HEK293 (cell line): ENCODE results near the gene HEPACAM2.

Experiments
- CTCF ChIA-PET: fragments of 350-600 bp; formaldehyde crosslinking; extraction: SDS; loops from one replicate; lab custom pipeline; 2021; ENCODE audit warnings: antibody characterized with exemption; lab: Yijun Ruan, JAX
- POLR2A ChIA-PET: fragments of 300-600 bp; formaldehyde crosslinking; extraction: SDS; loops from one replicate; lab custom pipeline; 2020; ENCODE audit warnings: antibody characterized with exemption, inconsistent platforms; lab: Yijun Ruan, JAX
- H3K27ac ChIP-seq: fragments of 200-500 bp; sonication (Bioruptor generic); 2 replicates; pipeline ENCODE4 v1.5.1; 2014; ENCODE audit warnings: low read depth, low read length, control low read depth, inconsistent platforms; ENCODE audit errors: extremely low read depth
- H3K36me3 ChIP-seq, 2 experiments: fragments of 200-500 bp in 1 of 2; sonication (Bioruptor generic) in 1 of 2; 1 replicate in 1 of 2; 2 replicates in 1 of 2; pipeline ENCODE4 v1.5.1; 2014 to 2017; ENCODE audit warnings: inconsistent platforms in 2 of 2, low read length in 2 of 2; ENCODE audit not compliant: control insufficient read depth in 2 of 2, insufficient read depth in 1 of 2
- H3K4me1 ChIP-seq: fragments of 200-500 bp; sonication (Bioruptor generic); 2 replicates; pipeline ENCODE4 v1.5.1; 2014; ENCODE audit warnings: mild to moderate bottlenecking, low read length, inconsistent platforms; ENCODE audit not compliant: control insufficient read depth, insufficient read depth
- H3K4me3 ChIP-seq: 2 replicates; pipeline ENCODE4 v1.5.1; 2011; ENCODE audit warnings: low read depth, mild to moderate bottlenecking, control low read depth, low read length, moderate library complexity
- H3K9me3 ChIP-seq: fragments of 200-500 bp; sonication (Bioruptor generic); 2 replicates; pipeline ENCODE4 v1.5.1; 2014; ENCODE audit warnings: low read depth, low read length, inconsistent platforms; ENCODE audit not compliant: control insufficient read depth, insufficient read depth
- GLI2 ChIP-seq: fragments of 450-650 bp; formaldehyde crosslinking; IDR thresholded peaks from 2 replicates; pipeline ENCODE4; 2017; ENCODE audit warnings: missing biosample characterization, missing genetic modification characterization, low read depth, borderline replicate concordance
- KLF9 ChIP-seq: fragments of 450-650 bp; formaldehyde crosslinking; IDR thresholded peaks from 2 replicates; pipeline ENCODE4 v1.5.1; 2016; ENCODE audit warnings: missing biosample characterization, missing genetic modification characterization, low read depth
- ZBTB8A ChIP-seq: fragments of 450-650 bp; formaldehyde crosslinking; IDR thresholded peaks from 2 replicates; pipeline ENCODE4 v1.5.1; 2016; ENCODE audit warnings: missing biosample characterization, missing genetic modification characterization
- ZFP3 ChIP-seq: fragments of 450-650 bp; formaldehyde crosslinking; IDR thresholded peaks from 2 replicates; pipeline ENCODE4 v1.5.1; 2016; ENCODE audit warnings: low read depth, missing biosample characterization, missing genetic modification characterization
- ZNF140 ChIP-seq: fragments of 450-650 bp; formaldehyde crosslinking; IDR thresholded peaks from 2 replicates; pipeline ENCODE4 v1.5.1; 2016; ENCODE audit warnings: missing biosample characterization, missing genetic modification characterization
- ZNF302 ChIP-seq: fragments of 450-650 bp; formaldehyde crosslinking; IDR thresholded peaks from 2 replicates; pipeline ENCODE4 v1.5.1; 2016; ENCODE audit warnings: missing biosample characterization, missing genetic modification characterization, low read depth
- ZNF324 ChIP-seq: fragments of 450-650 bp; formaldehyde crosslinking; IDR thresholded peaks from 2 replicates; pipeline ENCODE4 v1.5.1; 2016; ENCODE audit warnings: missing biosample characterization, missing genetic modification characterization
- ZNF394 ChIP-seq: fragments of 450-650 bp; formaldehyde crosslinking; IDR thresholded peaks from 2 replicates; pipeline ENCODE4 v1.5.1; 2016; ENCODE audit warnings: missing biosample characterization, missing genetic modification characterization, mild to moderate bottlenecking, moderate library complexity, borderline replicate concordance
- ZNF404 ChIP-seq: fragments of 450-650 bp; formaldehyde crosslinking; IDR thresholded peaks from 2 replicates; pipeline ENCODE4 v1.5.1; 2017; ENCODE audit warnings: missing biosample characterization, missing genetic modification characterization
- ZNF426 ChIP-seq: fragments of 450-650 bp; formaldehyde crosslinking; IDR thresholded peaks from 2 replicates; pipeline ENCODE4 v1.5.1; 2017; ENCODE audit warnings: missing biosample characterization, missing genetic modification characterization, mild to moderate bottlenecking, inconsistent platforms, moderate library complexity
- ZNF433 ChIP-seq: fragments of 450-650 bp; formaldehyde crosslinking; IDR thresholded peaks from 2 replicates; pipeline ENCODE4 v1.5.1; 2016; ENCODE audit warnings: missing biosample characterization, missing genetic modification characterization, low read depth
- ZNF501 ChIP-seq: fragments of 450-650 bp; formaldehyde crosslinking; IDR thresholded peaks from 2 replicates; pipeline ENCODE4 v1.5.1; 2016; ENCODE audit warnings: missing biosample characterization, missing genetic modification characterization
- ZNF514 ChIP-seq: fragments of 450-650 bp; formaldehyde crosslinking; IDR thresholded peaks from 2 replicates; pipeline ENCODE4 v1.5.1; 2016; ENCODE audit warnings: missing biosample characterization, missing genetic modification characterization
- ZNF521 ChIP-seq: fragments of 450-650 bp; formaldehyde crosslinking; IDR thresholded peaks from 2 replicates; pipeline ENCODE4 v1.5.1; 2017; ENCODE audit warnings: missing biosample characterization, mild to moderate bottlenecking, missing genetic modification characterization
- ZNF555 ChIP-seq: fragments of 450-650 bp; formaldehyde crosslinking; conservative IDR thresholded peaks from 2 replicates; pipeline ENCODE4 v1.5.1; 2017; ENCODE audit warnings: missing biosample characterization, mild to moderate bottlenecking, missing genetic modification characterization, inconsistent platforms
- ZNF560 ChIP-seq: fragments of 450-650 bp; formaldehyde crosslinking; IDR thresholded peaks from 2 replicates; pipeline ENCODE4 v1.5.1; 2017; ENCODE audit warnings: missing biosample characterization, missing genetic modification characterization, borderline replicate concordance
- ZNF623 ChIP-seq: fragments of 450-650 bp; formaldehyde crosslinking; IDR thresholded peaks from 2 replicates; pipeline ENCODE4 v1.5.1; 2016; ENCODE audit warnings: missing biosample characterization, missing genetic modification characterization
- ZNF626 ChIP-seq: fragments of 450-650 bp; sonication (Bioruptor Pico); formaldehyde crosslinking; IDR thresholded peaks from 2 replicates; pipeline ENCODE4 v1.5.1; 2018; ENCODE audit warnings: missing biosample characterization, missing genetic modification characterization, inconsistent platforms
- ZNF76 ChIP-seq: fragments of 450-650 bp; formaldehyde crosslinking; IDR thresholded peaks from 2 replicates; pipeline ENCODE4; 2016; ENCODE audit warnings: low read depth, missing biosample characterization, missing genetic modification characterization, borderline replicate concordance
- ZNF768 ChIP-seq: fragments of 450-650 bp; formaldehyde crosslinking; IDR thresholded peaks from 2 replicates; pipeline ENCODE4 v1.5.1; 2018; ENCODE audit warnings: missing biosample characterization, mild to moderate bottlenecking, missing genetic modification characterization
- ZNF830 ChIP-seq: fragments of 450-650 bp; IDR thresholded peaks from 2 replicates; pipeline ENCODE4 v1.5.0; 2018; ENCODE audit warnings: missing biosample characterization, missing genetic modification characterization, low read depth, mild to moderate bottlenecking, moderate library complexity
- TF ChIP-seq, protein P1 (sequence below): fragments of 450-650 bp; formaldehyde crosslinking; IDR thresholded peaks from 2 replicates; pipeline ENCODE4 v1.5.1; 2016; ENCODE audit warnings: missing biosample characterization, missing genetic modification characterization
- TF ChIP-seq, protein P2 (sequence below): fragments of 450-650 bp; formaldehyde crosslinking; conservative IDR thresholded peaks from 2 replicates; pipeline ENCODE4 v1.5.1; 2016; ENCODE audit warnings: low read depth, missing biosample characterization, missing genetic modification characterization
- TF ChIP-seq, protein P3 (sequence below): fragments of 450-650 bp; formaldehyde crosslinking; IDR thresholded peaks from 2 replicates; pipeline ENCODE4 v1.5.1; 2016; ENCODE audit warnings: missing biosample characterization, missing genetic modification characterization
- TF ChIP-seq, protein P4 (sequence below): fragments of 450-650 bp; formaldehyde crosslinking; conservative IDR thresholded peaks from 2 replicates; pipeline ENCODE4 v1.5.1; 2016; ENCODE audit warnings: low read depth, missing biosample characterization, missing genetic modification characterization

The HEPACAM2 gene

DNA sequence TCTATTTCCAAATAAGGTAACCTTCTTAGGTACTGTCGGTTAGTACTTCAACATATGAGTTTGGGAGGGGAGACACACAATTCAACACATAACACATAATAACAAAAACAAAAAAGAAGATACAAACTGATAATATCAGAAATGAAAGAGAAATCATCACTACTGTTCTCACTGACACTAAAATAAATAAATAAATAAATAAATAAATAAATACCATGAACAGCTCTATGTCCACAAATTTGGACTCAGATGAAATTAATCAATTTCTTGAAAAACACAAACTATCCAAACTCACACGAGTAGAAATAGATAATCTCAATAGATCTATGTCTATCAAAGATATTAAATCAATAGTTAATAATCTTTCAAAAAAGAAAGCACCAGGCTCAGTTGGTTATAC lies 53.6 kb downstream of the HEPACAM2 start:
- ChIA-PET CTCF (no interaction called here), POLR2A (no interaction called here)
- no peak overlapping the region for H3K4me3 ChIP-seq
- H3K27ac ChIP-seq = no peak overlapping the region
- H3K36me3 ChIP-seq = no peaks in the 10 kb centered on the region
- no peaks in the 10 kb centered on the region; the same call in 1 of the 2 replicates for H3K4me1 ChIP-seq
- H3K9me3 ChIP-seq = no peaks in the 10 kb centered on the region
- TF ChIP-seq KLF9 (tag by site-specific recombination) (no peak), ZNF140 (tag by site-specific recombination) (0 out of 2 replicates have a peak, but pooled peaks have one; percentile 41), ZNF768 (no peak), ZNF404 (tag by site-specific recombination) (0 out of 2 replicates have a peak, but pooled peaks have one; percentile 65), ZFP3 (tag by site-specific recombination) (no peak), ZNF555 (tag by site-specific recombination) (peak; percentile 84), GLI2 (tag by site-specific recombination) (no peak), ZNF514 (tag by site-specific recombination) (no peak), ZNF623 (tag by site-specific recombination) (peak; percentile 56), ZNF501 (tag by site-specific recombination) (no peak), ZNF302 (tag by site-specific recombination) (0 out of 2 replicates have a peak, but pooled peaks have one; percentile 40), ZNF426 (peak; percentile 71), ZNF433 (no peak), ZNF560 (tag by site-specific recombination) (peak; percentile 52; the same call in 1 of the 2 replicates), ZNF324 (tag by site-specific recombination) (no peak), ZNF830 (tag by site-specific recombination) (no peak), ZNF521 (tag by site-specific recombination) (no peak), ZBTB8A (tag by site-specific recombination) (peak; percentile 23; the same call in 1 of the 2 replicates), ZNF76 (tag by site-specific recombination) (no peak), ZNF394 (peak; percentile 81; the same call in 1 of the 2 replicates), ZNF626 (tag by site-specific recombination) (no peak)
- TF ChIP-seq, protein P1, sequence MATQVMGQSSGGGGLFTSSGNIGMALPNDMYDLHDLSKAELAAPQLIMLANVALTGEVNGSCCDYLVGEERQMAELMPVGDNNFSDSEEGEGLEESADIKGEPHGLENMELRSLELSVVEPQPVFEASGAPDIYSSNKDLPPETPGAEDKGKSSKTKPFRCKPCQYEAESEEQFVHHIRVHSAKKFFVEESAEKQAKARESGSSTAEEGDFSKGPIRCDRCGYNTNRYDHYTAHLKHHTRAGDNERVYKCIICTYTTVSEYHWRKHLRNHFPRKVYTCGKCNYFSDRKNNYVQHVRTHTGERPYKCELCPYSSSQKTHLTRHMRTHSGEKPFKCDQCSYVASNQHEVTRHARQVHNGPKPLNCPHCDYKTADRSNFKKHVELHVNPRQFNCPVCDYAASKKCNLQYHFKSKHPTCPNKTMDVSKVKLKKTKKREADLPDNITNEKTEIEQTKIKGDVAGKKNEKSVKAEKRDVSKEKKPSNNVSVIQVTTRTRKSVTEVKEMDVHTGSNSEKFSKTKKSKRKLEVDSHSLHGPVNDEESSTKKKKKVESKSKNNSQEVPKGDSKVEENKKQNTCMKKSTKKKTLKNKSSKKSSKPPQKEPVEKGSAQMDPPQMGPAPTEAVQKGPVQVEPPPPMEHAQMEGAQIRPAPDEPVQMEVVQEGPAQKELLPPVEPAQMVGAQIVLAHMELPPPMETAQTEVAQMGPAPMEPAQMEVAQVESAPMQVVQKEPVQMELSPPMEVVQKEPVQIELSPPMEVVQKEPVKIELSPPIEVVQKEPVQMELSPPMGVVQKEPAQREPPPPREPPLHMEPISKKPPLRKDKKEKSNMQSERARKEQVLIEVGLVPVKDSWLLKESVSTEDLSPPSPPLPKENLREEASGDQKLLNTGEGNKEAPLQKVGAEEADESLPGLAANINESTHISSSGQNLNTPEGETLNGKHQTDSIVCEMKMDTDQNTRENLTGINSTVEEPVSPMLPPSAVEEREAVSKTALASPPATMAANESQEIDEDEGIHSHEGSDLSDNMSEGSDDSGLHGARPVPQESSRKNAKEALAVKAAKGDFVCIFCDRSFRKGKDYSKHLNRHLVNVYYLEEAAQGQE (tag by site-specific recombination) = peak; percentile 35; the same call in 1 of the 2 replicates
- TF ChIP-seq, protein P2, sequence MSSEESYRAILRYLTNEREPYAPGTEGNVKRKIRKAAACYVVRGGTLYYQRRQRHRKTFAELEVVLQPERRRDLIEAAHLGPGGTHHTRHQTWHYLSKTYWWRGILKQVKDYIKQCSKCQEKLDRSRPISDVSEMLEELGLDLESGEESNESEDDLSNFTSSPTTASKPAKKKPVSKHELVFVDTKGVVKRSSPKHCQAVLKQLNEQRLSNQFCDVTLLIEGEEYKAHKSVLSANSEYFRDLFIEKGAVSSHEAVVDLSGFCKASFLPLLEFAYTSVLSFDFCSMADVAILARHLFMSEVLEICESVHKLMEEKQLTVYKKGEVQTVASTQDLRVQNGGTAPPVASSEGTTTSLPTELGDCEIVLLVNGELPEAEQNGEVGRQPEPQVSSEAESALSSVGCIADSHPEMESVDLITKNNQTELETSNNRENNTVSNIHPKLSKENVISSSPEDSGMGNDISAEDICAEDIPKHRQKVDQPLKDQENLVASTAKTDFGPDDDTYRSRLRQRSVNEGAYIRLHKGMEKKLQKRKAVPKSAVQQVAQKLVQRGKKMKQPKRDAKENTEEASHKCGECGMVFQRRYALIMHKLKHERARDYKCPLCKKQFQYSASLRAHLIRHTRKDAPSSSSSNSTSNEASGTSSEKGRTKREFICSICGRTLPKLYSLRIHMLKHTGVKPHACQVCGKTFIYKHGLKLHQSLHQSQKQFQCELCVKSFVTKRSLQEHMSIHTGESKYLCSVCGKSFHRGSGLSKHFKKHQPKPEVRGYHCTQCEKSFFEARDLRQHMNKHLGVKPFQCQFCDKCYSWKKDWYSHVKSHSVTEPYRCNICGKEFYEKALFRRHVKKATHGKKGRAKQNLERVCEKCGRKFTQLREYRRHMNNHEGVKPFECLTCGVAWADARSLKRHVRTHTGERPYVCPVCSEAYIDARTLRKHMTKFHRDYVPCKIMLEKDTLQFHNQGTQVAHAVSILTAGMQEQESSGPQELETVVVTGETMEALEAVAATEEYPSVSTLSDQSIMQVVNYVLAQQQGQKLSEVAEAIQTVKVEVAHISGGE (tag by site-specific recombination) = peak; percentile 60; the same call in 1 of the 2 replicates
- TF ChIP-seq, protein P3, sequence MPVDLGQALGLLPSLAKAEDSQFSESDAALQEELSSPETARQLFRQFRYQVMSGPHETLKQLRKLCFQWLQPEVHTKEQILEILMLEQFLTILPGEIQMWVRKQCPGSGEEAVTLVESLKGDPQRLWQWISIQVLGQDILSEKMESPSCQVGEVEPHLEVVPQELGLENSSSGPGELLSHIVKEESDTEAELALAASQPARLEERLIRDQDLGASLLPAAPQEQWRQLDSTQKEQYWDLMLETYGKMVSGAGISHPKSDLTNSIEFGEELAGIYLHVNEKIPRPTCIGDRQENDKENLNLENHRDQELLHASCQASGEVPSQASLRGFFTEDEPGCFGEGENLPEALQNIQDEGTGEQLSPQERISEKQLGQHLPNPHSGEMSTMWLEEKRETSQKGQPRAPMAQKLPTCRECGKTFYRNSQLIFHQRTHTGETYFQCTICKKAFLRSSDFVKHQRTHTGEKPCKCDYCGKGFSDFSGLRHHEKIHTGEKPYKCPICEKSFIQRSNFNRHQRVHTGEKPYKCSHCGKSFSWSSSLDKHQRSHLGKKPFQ (tag by site-specific recombination) = no peak
- TF ChIP-seq, protein P4, sequence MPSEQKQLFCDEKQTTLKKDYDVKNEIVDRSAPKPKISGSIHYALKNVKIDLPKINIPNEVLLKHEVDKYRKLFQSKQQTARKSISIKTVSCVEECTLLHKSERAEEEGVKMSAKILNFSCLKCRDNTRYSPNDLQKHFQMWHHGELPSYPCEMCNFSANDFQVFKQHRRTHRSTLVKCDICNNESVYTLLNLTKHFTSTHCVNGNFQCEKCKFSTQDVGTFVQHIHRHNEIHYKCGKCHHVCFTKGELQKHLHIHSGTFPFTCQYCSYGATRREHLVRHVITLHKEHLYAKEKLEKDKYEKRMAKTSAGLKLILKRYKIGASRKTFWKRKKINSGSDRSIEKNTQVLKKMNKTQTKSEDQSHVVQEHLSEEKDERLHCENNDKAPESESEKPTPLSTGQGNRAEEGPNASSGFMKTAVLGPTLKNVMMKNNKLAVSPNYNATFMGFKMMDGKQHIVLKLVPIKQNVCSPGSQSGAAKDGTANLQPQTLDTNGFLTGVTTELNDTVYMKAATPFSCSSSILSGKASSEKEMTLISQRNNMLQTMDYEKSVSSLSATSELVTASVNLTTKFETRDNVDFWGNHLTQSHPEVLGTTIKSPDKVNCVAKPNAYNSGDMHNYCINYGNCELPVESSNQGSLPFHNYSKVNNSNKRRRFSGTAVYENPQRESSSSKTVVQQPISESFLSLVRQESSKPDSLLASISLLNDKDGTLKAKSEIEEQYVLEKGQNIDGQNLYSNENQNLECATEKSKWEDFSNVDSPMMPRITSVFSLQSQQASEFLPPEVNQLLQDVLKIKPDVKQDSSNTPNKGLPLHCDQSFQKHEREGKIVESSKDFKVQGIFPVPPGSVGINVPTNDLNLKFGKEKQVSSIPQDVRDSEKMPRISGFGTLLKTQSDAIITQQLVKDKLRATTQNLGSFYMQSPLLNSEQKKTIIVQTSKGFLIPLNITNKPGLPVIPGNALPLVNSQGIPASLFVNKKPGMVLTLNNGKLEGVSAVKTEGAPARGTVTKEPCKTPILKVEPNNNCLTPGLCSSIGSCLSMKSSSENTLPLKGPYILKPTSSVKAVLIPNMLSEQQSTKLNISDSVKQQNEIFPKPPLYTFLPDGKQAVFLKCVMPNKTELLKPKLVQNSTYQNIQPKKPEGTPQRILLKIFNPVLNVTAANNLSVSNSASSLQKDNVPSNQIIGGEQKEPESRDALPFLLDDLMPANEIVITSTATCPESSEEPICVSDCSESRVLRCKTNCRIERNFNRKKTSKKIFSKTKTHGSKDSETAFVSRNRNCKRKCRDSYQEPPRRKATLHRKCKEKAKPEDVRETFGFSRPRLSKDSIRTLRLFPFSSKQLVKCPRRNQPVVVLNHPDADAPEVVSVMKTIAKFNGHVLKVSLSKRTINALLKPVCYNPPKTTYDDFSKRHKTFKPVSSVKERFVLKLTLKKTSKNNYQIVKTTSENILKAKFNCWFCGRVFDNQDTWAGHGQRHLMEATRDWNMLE = peak; percentile 76
